ENCODE data around the gene NRCAM. TPM values are rescaled to one million over a fixed set of nuclear protein-coding genes. Genes with fewer than 3 reads are reported as not detected.

Gene NRCAM
- total RNA-seq, 1 donor from 2014 or later: 9.3 TPM

DNA sequence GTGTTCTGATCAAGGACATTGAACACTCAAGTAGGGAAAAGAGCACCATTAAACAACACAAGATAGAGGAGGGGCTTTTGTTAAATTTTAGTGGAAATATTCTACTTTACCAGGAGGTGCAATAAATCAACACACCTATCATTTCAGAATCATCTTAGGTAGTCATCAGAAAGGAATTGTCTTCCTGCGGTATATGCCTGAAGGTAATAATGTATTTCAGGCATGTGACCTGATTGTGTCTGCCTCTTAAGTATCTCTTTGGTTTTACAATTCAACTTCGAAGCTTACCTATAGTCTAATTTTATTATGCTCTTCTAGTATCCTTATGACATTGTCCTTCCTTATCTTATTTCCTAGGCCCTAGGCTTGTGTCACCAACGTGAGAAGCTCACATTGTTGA lies 267.5 kb downstream of the NRCAM start:
- no peaks in the 10 kb centered on the region for H4K20me1 ChIP-seq (ENCODE audit: insufficient read depth, low read length)
- no peak for FAIRE-seq
- H3K9me3 Mint-ChIP-seq (ENCODE audit: unreplicated experiment): peaks cover 2% of the 10 kb centered on the region

DNA sequence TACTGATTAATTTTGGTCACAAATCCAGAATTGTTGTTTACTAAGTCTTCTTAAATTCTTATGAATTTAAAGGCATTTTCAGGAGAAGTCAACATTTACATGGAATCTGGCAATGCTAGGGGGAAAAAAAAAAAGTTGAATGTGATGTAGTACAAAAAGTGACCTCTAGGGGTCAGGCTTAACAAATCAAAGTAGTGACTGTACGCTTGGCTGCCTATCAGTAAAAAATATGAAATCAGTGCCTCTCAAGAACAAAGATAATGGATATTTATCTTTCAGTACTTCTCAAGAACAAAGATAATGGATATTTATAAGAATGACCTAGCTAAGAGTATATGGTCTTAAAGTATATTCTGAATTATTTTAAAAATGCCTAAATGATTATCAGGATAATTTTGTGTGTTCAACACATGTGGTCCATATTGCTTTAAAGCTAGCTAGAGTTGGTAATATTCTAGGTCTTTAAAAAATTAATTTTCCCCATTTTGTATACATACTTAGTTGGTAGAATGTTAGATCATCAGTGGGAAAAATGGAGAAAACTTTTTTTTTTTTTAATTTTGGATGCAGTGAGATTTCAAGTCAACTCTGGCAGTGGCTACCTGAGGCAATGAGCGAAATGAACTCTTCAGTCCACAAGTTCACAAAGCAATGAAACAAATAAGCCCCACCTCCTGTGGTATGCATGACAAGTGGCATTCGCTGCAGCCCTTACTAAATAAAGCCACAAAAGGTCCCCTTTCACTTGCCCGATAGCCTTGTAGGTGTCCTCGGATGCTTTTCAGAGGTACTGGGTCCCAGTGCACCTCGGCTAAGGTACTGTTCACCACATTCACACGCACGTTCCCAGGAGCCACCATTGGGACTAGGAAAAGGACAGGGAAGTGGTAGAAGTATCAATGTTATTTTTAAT lies 274.9 kb downstream of the NRCAM start:
- Histone ChIP-seq H2AFZ (ENCODE audit: low read depth, low read length) (no peak overlapping the region), H3K4me2 (ENCODE audit: low read length) (no peak overlapping the region), H3K79me2 (ENCODE audit: insufficient read depth, low read length) (no peaks in the 10 kb centered on the region), H3K27me3 (ENCODE audit: insufficient read depth, low read length) (no peaks in the 10 kb centered on the region), H4K20me1 (ENCODE audit: insufficient read depth, low read length) (no peaks in the 10 kb centered on the region), H3K4me1 (ENCODE audit: insufficient read depth, low read length) (no peaks in the 10 kb centered on the region), H3K36me3 (ENCODE audit: insufficient read depth, low read length) (no peaks in the 10 kb centered on the region), H3K27ac (ENCODE audit: low read depth, low read length) (no peak overlapping the region), H3K4me3 (ENCODE audit: insufficient read depth, low read depth, low read length) (no peak overlapping the region), H3K9ac (ENCODE audit: low read length) (no peak overlapping the region), H3K9me3 (ENCODE audit: insufficient read depth, low read depth, low read length) (no peaks in the 10 kb centered on the region)
- Mint-ChIP-seq H3K4me3 (ENCODE audit: unreplicated experiment) (no peak overlapping the region), H3K4me1 (ENCODE audit: low read depth, unreplicated experiment) (no peaks in the 10 kb centered on the region), H3K27ac (ENCODE audit: unreplicated experiment) (no peak overlapping the region), H3K27me3 (ENCODE audit: low read depth, unreplicated experiment) (no peaks in the 10 kb centered on the region), H3K9me3 (ENCODE audit: unreplicated experiment) (no peaks in the 10 kb centered on the region), H3K36me3 (ENCODE audit: low read depth, unreplicated experiment) (no peaks in the 10 kb centered on the region)
- FAIRE-seq (no peak), DNase-seq (ENCODE audit: low read depth) (peak; percentile 32)
- TF ChIP-seq, protein P1, sequence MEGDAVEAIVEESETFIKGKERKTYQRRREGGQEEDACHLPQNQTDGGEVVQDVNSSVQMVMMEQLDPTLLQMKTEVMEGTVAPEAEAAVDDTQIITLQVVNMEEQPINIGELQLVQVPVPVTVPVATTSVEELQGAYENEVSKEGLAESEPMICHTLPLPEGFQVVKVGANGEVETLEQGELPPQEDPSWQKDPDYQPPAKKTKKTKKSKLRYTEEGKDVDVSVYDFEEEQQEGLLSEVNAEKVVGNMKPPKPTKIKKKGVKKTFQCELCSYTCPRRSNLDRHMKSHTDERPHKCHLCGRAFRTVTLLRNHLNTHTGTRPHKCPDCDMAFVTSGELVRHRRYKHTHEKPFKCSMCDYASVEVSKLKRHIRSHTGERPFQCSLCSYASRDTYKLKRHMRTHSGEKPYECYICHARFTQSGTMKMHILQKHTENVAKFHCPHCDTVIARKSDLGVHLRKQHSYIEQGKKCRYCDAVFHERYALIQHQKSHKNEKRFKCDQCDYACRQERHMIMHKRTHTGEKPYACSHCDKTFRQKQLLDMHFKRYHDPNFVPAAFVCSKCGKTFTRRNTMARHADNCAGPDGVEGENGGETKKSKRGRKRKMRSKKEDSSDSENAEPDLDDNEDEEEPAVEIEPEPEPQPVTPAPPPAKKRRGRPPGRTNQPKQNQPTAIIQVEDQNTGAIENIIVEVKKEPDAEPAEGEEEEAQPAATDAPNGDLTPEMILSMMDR (IDR thresholded peaks at IDR 0.05; ENCODE audit: insufficient read depth, low read depth, low read length): peak; percentile 70
- no peak for TF ChIP-seq EZH2 (IDR thresholded peaks at IDR 0.05; ENCODE audit: insufficient read depth, low read length)

More for the DNA sequence above, 267.5 kb downstream of the NRCAM start:
- Histone ChIP-seq H3K79me2 (ENCODE audit: insufficient read depth, low read length) (no peaks in the 10 kb centered on the region), H3K36me3 (ENCODE audit: insufficient read depth, low read length) (no peaks in the 10 kb centered on the region), H3K9me3 (ENCODE audit: insufficient read depth, low read depth, low read length) (no peaks in the 10 kb centered on the region), H2AFZ (ENCODE audit: low read depth, low read length) (no peak overlapping the region), H3K27ac (ENCODE audit: low read depth, low read length) (no peak overlapping the region), H3K9ac (ENCODE audit: low read length) (no peak overlapping the region), H3K4me3 (ENCODE audit: insufficient read depth, low read depth, low read length) (no peak overlapping the region), H3K4me1 (ENCODE audit: insufficient read depth, low read length) (no peaks in the 10 kb centered on the region), H3K4me2 (ENCODE audit: low read length) (no peak overlapping the region), H3K27me3 (ENCODE audit: insufficient read depth, low read length) (no peaks in the 10 kb centered on the region)
- TF ChIP-seq, protein P1 (IDR thresholded peaks at IDR 0.05; ENCODE audit: insufficient read depth, low read depth, low read length): no peak
- TF ChIP-seq EZH2 (IDR thresholded peaks at IDR 0.05; ENCODE audit: insufficient read depth, low read length): no peak
- no peaks in the 10 kb centered on the region for H3K36me3 Mint-ChIP-seq (ENCODE audit: low read depth, unreplicated experiment)
- no peaks in the 10 kb centered on the region for H3K4me1 Mint-ChIP-seq (ENCODE audit: low read depth, unreplicated experiment)
- DNase-seq (ENCODE audit: low read depth): no peak
- no peaks in the 10 kb centered on the region for H3K27me3 Mint-ChIP-seq (ENCODE audit: low read depth, unreplicated experiment)
- no peak overlapping the region for H3K4me3 Mint-ChIP-seq (ENCODE audit: unreplicated experiment)
- H3K27ac Mint-ChIP-seq (ENCODE audit: unreplicated experiment): no peak overlapping the region

DNA sequence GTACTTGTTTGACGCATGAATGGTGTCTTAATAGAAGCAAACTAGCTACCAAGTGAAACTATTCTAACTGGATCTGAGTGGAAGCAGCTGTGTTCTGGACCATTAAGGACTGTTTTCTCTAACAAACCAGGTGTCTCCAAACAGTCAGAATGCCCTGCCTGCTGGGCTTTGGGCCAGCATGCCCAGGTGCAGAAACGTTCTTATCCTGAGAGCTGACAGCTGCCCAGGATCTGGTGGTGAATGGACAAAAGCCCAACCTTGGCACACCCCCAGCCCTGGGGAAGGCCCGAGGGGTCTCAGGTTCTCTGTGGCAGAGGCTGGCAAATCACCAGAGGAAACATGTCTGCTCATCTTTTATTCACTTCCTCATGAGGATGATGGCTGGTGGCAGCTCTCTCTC lies 277.8 kb downstream of the NRCAM start:
- no peaks in the 10 kb centered on the region for H3K4me1 ChIP-seq (ENCODE audit: insufficient read depth, low read length)
- no peaks in the 10 kb centered on the region for H3K36me3 ChIP-seq (ENCODE audit: insufficient read depth, low read length)
- no peaks in the 10 kb centered on the region for H3K9me3 ChIP-seq (ENCODE audit: insufficient read depth, low read depth, low read length)
- Mint-ChIP-seq H3K27ac (ENCODE audit: unreplicated experiment) (no peak overlapping the region), H3K4me1 (ENCODE audit: low read depth, unreplicated experiment) (no peaks in the 10 kb centered on the region), H3K27me3 (ENCODE audit: low read depth, unreplicated experiment) (no peaks in the 10 kb centered on the region), H3K9me3 (ENCODE audit: unreplicated experiment) (no peaks in the 10 kb centered on the region), H3K4me3 (ENCODE audit: unreplicated experiment) (no peak overlapping the region), H3K36me3 (ENCODE audit: low read depth, unreplicated experiment) (no peaks in the 10 kb centered on the region)
- no peak overlapping the region for H3K9ac ChIP-seq (ENCODE audit: low read length)
- no peak for FAIRE-seq
- H3K4me2 ChIP-seq (ENCODE audit: low read length): no peak overlapping the region
- no peaks in the 10 kb centered on the region for H4K20me1 ChIP-seq (ENCODE audit: insufficient read depth, low read length)
- H2AFZ ChIP-seq (ENCODE audit: low read depth, low read length): no peak overlapping the region
- no peaks in the 10 kb centered on the region for H3K79me2 ChIP-seq (ENCODE audit: insufficient read depth, low read length)
- H3K27ac ChIP-seq (ENCODE audit: low read depth, low read length): no peak overlapping the region
- no peak overlapping the region for H3K4me3 ChIP-seq (ENCODE audit: insufficient read depth, low read depth, low read length)
- TF ChIP-seq, protein P1 (IDR thresholded peaks at IDR 0.05; ENCODE audit: insufficient read depth, low read depth, low read length): no peak
- no peaks in the 10 kb centered on the region for H3K27me3 ChIP-seq (ENCODE audit: insufficient read depth, low read length)
- DNase-seq (ENCODE audit: low read depth): no peak
